SK-N-SH treated with all-trans-retinoic acid at 6 μM for 48 hours (cell line): ENCODE data around the gene TMOD2.
A peak's percentile ranks its signal among the peaks of the same experiment; 100 is the strongest.

Experiments used
- ATAC-seq: fragments of 200-7000 bp; cut with Tn5 transposase; 3 replicates; pipeline ENCODE4 v1.9.1; 2020; ENCODE audit warnings: mild to moderate bottlenecking, moderate library complexity
- ARNTL ChIP-seq: fragments of 450-650 bp; formaldehyde crosslinking; IDR thresholded peaks from 2 replicates; pipeline ENCODE4 v1.5.0; 2020; ENCODE audit warnings: low read depth, mild to moderate bottlenecking, moderate library complexity, borderline replicate concordance
- BACH2 ChIP-seq: fragments of 250-450 bp; sonication (Bioruptor Pico); IDR thresholded peaks from 2 replicates; pipeline ENCODE4 v1.9.0; 2021; ENCODE audit warnings: mild to moderate bottlenecking, borderline replicate concordance
- CSDC2 ChIP-seq: fragments of 250-450 bp; sonication (Bioruptor Pico); IDR thresholded peaks from 2 replicates; pipeline ENCODE4 v1.5.0; 2020; ENCODE audit warnings: mild to moderate bottlenecking, moderate library complexity
- ESRRG ChIP-seq: fragments of 250-450 bp; sonication (Bioruptor Pico); IDR thresholded peaks from 2 replicates; pipeline ENCODE4 v1.6.1; 2021; ENCODE audit warnings: mild to moderate bottlenecking
- GLIS3 ChIP-seq: fragments of 250-450 bp; sonication (Bioruptor Pico); IDR thresholded peaks from 2 replicates; pipeline ENCODE4 v1.5.0; 2020; ENCODE audit warnings: mild to moderate bottlenecking, moderate library complexity
- ISL1 ChIP-seq: fragments of 250-450 bp; sonication (Bioruptor Pico); IDR thresholded peaks from 2 replicates; pipeline ENCODE4 v2.1.2; 2022; ENCODE audit warnings: mild to moderate bottlenecking, moderate library complexity
- OSR1 ChIP-seq: fragments of 250-450 bp; sonication (Bioruptor Pico); IDR thresholded peaks from 2 replicates; pipeline ENCODE4 v1.8.0; 2022; ENCODE audit warnings: moderate library complexity, mild to moderate bottlenecking, inconsistent platforms
- PATZ1 ChIP-seq: fragments of 250-450 bp; sonication (Bioruptor Pico); IDR thresholded peaks from 2 replicates; pipeline ENCODE4 v1.8.0; 2020; ENCODE audit warnings: mild to moderate bottlenecking, moderate library complexity, borderline replicate concordance
- POU6F1 ChIP-seq: fragments of 250-450 bp; sonication (Bioruptor Pico); IDR thresholded peaks from 2 replicates; pipeline ENCODE4 v1.8.0; 2021; ENCODE audit warnings: low read depth, mild to moderate bottlenecking, moderate library complexity, borderline replicate concordance
- PPARA ChIP-seq: fragments of 250-450 bp; sonication (Bioruptor Pico); IDR thresholded peaks from 2 replicates; pipeline ENCODE4 v1.5.0; 2020; ENCODE audit warnings: mild to moderate bottlenecking, borderline replicate concordance
- RARB ChIP-seq: fragments of 250-450 bp; sonication (Bioruptor Pico); IDR thresholded peaks from 2 replicates; pipeline ENCODE4 v1.8.0; 2021; ENCODE audit warnings: mild to moderate bottlenecking, moderate library complexity
- SNAI2 ChIP-seq: fragments of 250-450 bp; sonication (Bioruptor Pico); IDR thresholded peaks from 2 replicates; pipeline ENCODE4 v1.5.0; 2020; ENCODE audit warnings: mild to moderate bottlenecking, moderate library complexity
- TCF4 ChIP-seq: fragments of 250-450 bp; sonication (Bioruptor Pico); IDR thresholded peaks from 2 replicates; pipeline ENCODE4 v1.8.0; 2021; ENCODE audit warnings: mild to moderate bottlenecking, moderate library complexity, borderline replicate concordance
- ZC3H10 ChIP-seq: fragments of 250-450 bp; sonication (Bioruptor Pico); IDR thresholded peaks from 2 replicates; pipeline ENCODE4 v1.5.1; 2021; ENCODE audit warnings: mild to moderate bottlenecking, moderate library complexity
- ZFP3 ChIP-seq: fragments of 250-450 bp; sonication (Bioruptor Pico); IDR thresholded peaks from 2 replicates; pipeline ENCODE4 v1.5.0; 2020; ENCODE audit warnings: mild to moderate bottlenecking, moderate library complexity
- ZFP30 ChIP-seq: fragments of 450-650 bp; formaldehyde crosslinking; IDR thresholded peaks from 2 replicates; pipeline ENCODE4 v1.5.0; 2022; ENCODE audit warnings: mild to moderate bottlenecking, moderate library complexity
- ZNF565 ChIP-seq: fragments of 450-650 bp; formaldehyde crosslinking; conservative IDR thresholded peaks from 2 replicates; pipeline ENCODE4 v1.5.0; 2020; ENCODE audit warnings: low read depth, mild to moderate bottlenecking, moderate library complexity
- ZNF70 ChIP-seq: fragments of 450-650 bp; formaldehyde crosslinking; IDR thresholded peaks from 2 replicates; pipeline ENCODE4 v1.5.0; 2020; ENCODE audit warnings: mild to moderate bottlenecking, moderate library complexity
- ZNF8 ChIP-seq: fragments of 450-650 bp; formaldehyde crosslinking; IDR thresholded peaks from 2 replicates; pipeline ENCODE4 v1.5.0; 2020; ENCODE audit warnings: mild to moderate bottlenecking, moderate library complexity
- TF ChIP-seq, protein P1 (sequence below): fragments of 250-450 bp; sonication (Bioruptor Pico); IDR thresholded peaks from 2 replicates; pipeline ENCODE4 v1.5.1; 2021; ENCODE audit warnings: mild to moderate bottlenecking, moderate library complexity
- TF ChIP-seq, protein P2 (sequence below): fragments of 250-450 bp; sonication (Bioruptor Pico); IDR thresholded peaks from 2 replicates; pipeline ENCODE4 v1.5.0; 2020; ENCODE audit warnings: mild to moderate bottlenecking, moderate library complexity

TMOD2 gene

GRCh38 chr15:51735228-51736010 is 16.0 kb upstream of the TMOD2 start:
- peak; percentile 35; the same call in 1 of the 3 replicates for ATAC-seq
- TF ChIP-seq ARNTL (CRISPR knock-in tag) = no peak
- TF ChIP-seq ZNF70 (CRISPR knock-in tag) = no peak
- no peak for TF ChIP-seq ZNF565 (CRISPR knock-in tag)
- TF ChIP-seq PPARA (CRISPR knock-in tag) = no peak
- no peak for TF ChIP-seq ZFP3 (CRISPR knock-in tag)
- TF ChIP-seq POU6F1 (CRISPR knock-in tag) = no peak
- no peak for TF ChIP-seq ZNF8 (CRISPR knock-in tag)
- TF ChIP-seq GLIS3 (CRISPR knock-in tag) = no peak
- no peak for TF ChIP-seq ZC3H10
- no peak for TF ChIP-seq OSR1 (CRISPR knock-in tag)
- TF ChIP-seq CSDC2 (CRISPR knock-in tag) = no peak
- TF ChIP-seq, protein P1, sequence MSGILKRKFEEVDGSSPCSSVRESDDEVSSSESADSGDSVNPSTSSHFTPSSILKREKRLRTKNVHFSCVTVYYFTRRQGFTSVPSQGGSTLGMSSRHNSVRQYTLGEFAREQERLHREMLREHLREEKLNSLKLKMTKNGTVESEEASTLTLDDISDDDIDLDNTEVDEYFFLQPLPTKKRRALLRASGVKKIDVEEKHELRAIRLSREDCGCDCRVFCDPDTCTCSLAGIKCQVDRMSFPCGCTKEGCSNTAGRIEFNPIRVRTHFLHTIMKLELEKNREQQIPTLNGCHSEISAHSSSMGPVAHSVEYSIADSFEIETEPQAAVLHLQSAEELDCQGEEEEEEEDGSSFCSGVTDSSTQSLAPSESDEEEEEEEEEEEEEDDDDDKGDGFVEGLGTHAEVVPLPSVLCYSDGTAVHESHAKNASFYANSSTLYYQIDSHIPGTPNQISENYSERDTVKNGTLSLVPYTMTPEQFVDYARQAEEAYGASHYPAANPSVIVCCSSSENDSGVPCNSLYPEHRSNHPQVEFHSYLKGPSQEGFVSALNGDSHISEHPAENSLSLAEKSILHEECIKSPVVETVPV (CRISPR knock-in tag) = no peak
- no peak for TF ChIP-seq ZFP30 (CRISPR knock-in tag)

DNA sequence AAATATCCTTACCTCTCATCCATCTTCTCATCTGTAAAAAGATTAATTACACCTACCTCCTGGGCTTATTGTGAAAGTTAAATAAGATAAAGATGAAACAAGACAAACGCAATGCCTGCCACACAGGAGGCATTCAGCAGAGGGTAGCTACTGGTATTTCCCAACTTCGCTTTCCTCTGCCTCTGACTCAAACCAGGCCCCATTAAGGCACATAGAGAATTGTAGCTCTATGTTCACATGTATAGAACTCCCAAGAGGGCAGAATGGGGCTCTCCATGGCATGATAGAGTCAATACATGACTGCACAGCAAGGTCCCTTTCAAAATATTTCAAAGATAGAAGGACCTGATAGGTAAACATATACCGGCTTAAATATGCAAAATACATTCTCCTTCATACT is 15.3 kb upstream of the TMOD2 start:
- TF ChIP-seq CSDC2 (CRISPR knock-in tag) (no peak), SNAI2 (no peak), ZFP3 (CRISPR knock-in tag) (no peak), RARB (no peak), ZNF70 (CRISPR knock-in tag) (no peak), OSR1 (CRISPR knock-in tag) (no peak), TCF4 (CRISPR knock-in tag) (no peak)
- TF ChIP-seq, protein P1 (CRISPR knock-in tag) = no peak
- ATAC-seq = peak; percentile 23

DNA sequence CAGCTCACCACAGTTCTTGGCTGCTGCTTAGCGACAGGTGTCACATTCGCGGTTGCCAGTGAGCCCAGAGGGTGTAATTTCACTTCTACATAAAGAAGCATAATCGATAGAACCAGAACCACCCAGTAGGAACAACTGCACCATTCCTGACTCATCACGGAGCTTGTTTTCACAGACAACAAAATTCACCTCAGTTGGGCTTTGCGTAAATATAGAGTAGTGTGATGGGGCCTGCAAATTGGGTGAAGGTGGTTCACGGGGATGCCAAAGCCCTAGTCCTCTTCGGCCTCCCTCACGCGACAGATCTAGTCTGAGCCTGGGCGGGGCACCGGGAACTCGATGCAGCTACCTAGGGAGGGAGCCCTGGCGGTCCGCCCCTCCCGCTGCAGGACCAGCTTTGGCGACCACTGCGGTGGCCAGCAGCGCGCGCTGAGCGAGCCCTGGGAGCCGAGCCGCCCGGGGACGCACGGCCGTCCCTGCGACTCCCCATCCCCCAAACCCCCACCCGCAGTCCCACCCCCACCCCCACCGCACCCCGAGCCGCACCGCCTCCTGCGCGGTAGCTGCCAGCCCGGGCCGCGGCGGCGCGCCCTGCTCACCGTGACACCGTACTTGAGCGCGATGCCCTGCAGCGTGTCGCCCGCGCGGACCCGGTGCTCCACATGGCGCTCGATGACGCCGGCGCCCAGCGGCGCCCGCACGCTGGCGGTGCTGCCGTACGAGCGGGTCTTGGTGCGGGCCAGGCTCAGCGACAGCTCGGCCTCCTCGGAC is 14.5 kb upstream of the TMOD2 start:
- TF ChIP-seq, protein P2, sequence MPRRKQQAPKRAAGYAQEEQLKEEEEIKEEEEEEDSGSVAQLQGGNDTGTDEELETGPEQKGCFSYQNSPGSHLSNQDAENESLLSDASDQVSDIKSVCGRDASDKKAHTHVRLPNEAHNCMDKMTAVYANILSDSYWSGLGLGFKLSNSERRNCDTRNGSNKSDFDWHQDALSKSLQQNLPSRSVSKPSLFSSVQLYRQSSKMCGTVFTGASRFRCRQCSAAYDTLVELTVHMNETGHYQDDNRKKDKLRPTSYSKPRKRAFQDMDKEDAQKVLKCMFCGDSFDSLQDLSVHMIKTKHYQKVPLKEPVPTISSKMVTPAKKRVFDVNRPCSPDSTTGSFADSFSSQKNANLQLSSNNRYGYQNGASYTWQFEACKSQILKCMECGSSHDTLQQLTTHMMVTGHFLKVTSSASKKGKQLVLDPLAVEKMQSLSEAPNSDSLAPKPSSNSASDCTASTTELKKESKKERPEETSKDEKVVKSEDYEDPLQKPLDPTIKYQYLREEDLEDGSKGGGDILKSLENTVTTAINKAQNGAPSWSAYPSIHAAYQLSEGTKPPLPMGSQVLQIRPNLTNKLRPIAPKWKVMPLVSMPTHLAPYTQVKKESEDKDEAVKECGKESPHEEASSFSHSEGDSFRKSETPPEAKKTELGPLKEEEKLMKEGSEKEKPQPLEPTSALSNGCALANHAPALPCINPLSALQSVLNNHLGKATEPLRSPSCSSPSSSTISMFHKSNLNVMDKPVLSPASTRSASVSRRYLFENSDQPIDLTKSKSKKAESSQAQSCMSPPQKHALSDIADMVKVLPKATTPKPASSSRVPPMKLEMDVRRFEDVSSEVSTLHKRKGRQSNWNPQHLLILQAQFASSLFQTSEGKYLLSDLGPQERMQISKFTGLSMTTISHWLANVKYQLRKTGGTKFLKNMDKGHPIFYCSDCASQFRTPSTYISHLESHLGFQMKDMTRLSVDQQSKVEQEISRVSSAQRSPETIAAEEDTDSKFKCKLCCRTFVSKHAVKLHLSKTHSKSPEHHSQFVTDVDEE (CRISPR knock-in tag) = no peak
- no peak for TF ChIP-seq BACH2 (CRISPR knock-in tag)
- no peak for TF ChIP-seq ZC3H10
- TF ChIP-seq PATZ1 (CRISPR knock-in tag) = no peak
- TF ChIP-seq SNAI2 = no peak
- TF ChIP-seq ISL1 (CRISPR knock-in tag) = no peak
- TF ChIP-seq ESRRG = no peak
- ATAC-seq = peak; percentile 64
